Smooth muscle cell (in vitro differentiated cells): ENCODE measurements around the gene SLC2A11. TPM values are rescaled to one million over a fixed set of nuclear protein-coding genes. Genes with fewer than 3 reads are reported as not detected.

ENCODE experiments used
- DNase-seq: peaks from one replicate; lab custom pipeline; 2025; ENCODE audit not compliant: unreplicated experiment; lab: John Stamatoyannopoulos, UW
- H2AFZ ChIP-seq: fragments of 200-600 bp; sonication (generic); 2 replicates; pipeline ENCODE4 v1.6.0; 2016; ENCODE audit warnings: antibody characterized with exemption, low read depth, mild to moderate bottlenecking
- H3F3A ChIP-seq: fragments of 200-600 bp; sonication (generic); 2 replicates; pipeline ENCODE4 v1.6.0; 2017; ENCODE audit warnings: antibody characterized with exemption, low read depth
- H3K27ac ChIP-seq: fragments of 200-600 bp; sonication (generic); 2 replicates; pipeline ENCODE4 v1.5.1; 2016; ENCODE audit warnings: low read depth, mild to moderate bottlenecking
- H3K27me3 ChIP-seq: fragments of 200-600 bp; sonication (generic); 2 replicates; pipeline ENCODE4 v1.6.1; 2016; ENCODE audit warnings: low read depth, mild to moderate bottlenecking
- H3K36me3 ChIP-seq: fragments of 200-600 bp; sonication (generic); 2 replicates; pipeline ENCODE4 v1.5.1; 2016; ENCODE audit warnings: low read depth
- H3K4me1 ChIP-seq: fragments of 200-600 bp; sonication (generic); 2 replicates; pipeline ENCODE4 v1.5.1; 2016; ENCODE audit warnings: low read depth
- H3K4me2 ChIP-seq: fragments of 200-600 bp; sonication (generic); 2 replicates; pipeline ENCODE4 v1.6.0; 2016; ENCODE audit warnings: mild to moderate bottlenecking
- H3K4me3 ChIP-seq: fragments of 200-600 bp; sonication (generic); 2 replicates; pipeline ENCODE4 v1.5.1; 2016; ENCODE audit warnings: mild to moderate bottlenecking
- H3K79me2 ChIP-seq: fragments of 200-600 bp; sonication (generic); 2 replicates; pipeline ENCODE4 v1.6.0; 2016; ENCODE audit warnings: low read depth, mild to moderate bottlenecking
- H3K9ac ChIP-seq: fragments of 200-600 bp; sonication (generic); 2 replicates; pipeline ENCODE4 v1.6.0; 2016; ENCODE audit warnings: low read depth
- H3K9me3 ChIP-seq: fragments of 200-600 bp; sonication (generic); replicated peaks from 2 replicates; pipeline ENCODE4 v1.5.1; 2016; ENCODE audit warnings: low read depth
- H4K20me1 ChIP-seq: fragments of 200-600 bp; sonication (generic); 2 replicates; pipeline ENCODE4 v1.6.0; 2016; ENCODE audit warnings: low read depth
- WGBS: methylation state at CpG from one replicate; pipeline ENCODE4 v1.1.7; 2016; ENCODE audit warnings: low lambda C conversion rate; 5-methylcytosine and 5-hydroxymethylcytosine counted together
- polyA plus RNA-seq: library from polyadenylated mRNA; unstranded; fragments of >200 nt; fragmentation: Nextera tagmentation; extraction: Ambion mirVana; gene quantifications from 2 replicates; pipeline ENCODE4 v1.2.1, GENCODE V29; 2016
- total RNA-seq: library from RNA; depleted of rRNA; stranded (reverse); fragments of >200 nt; gene quantifications from 2 replicates; pipeline ENCODE4 v1.2.3, GENCODE V29; 2014
- TF ChIP-seq, protein P1 (sequence below): fragments of 200-600 bp; sonication (generic); IDR thresholded peaks from 2 replicates; pipeline ENCODE4 v1.5.1; 2017; ENCODE audit warnings: borderline replicate concordance, mild to moderate bottlenecking, antibody characterized with exemption; ENCODE audit not compliant: insufficient read depth, poor library complexity, severe bottlenecking

The SLC2A11 gene
- total and polyA plus RNA-seq, 2 experiments from 2014 or later: 3.5 to 9.5 TPM

DNA sequence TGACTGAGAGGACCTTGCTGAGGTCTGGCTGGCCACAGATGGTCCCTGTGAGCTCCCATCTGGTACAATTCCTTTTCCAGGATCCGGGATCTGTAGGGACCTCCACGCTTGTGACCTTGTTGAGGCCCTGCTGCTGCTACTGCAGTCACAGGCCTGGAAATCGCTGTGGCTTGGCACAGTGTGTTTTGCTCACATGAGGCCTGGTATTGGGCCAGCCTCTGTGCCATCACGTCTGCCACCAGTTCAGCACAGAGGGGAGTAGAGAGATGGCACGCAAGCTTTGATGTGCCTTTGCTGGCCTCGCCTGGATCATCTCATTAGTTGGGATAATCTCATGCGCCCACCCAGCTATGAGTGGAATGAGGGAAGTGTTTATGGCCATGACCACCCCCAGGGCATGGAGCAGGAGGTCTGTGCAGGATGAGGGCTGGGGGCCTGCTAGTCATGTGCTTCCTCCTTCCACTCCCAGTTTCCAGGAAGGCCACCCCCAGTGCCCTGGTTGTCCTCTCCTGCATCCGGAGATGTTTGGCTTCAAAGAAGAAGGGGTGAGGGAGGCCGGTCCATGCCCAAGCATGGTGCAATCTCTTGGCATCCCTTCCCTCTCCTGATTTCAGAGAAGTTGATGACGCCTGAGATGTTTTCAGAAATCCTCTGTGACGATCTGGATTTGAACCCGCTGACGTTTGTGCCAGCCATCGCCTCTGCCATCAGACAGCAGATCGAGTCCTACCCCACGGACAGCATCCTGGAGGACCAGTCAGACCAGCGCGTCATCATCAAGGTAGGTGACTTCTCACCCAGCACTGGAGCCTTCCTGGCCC lies 41.3 kb upstream of the SLC2A11 start:
- TF ChIP-seq, protein P1, sequence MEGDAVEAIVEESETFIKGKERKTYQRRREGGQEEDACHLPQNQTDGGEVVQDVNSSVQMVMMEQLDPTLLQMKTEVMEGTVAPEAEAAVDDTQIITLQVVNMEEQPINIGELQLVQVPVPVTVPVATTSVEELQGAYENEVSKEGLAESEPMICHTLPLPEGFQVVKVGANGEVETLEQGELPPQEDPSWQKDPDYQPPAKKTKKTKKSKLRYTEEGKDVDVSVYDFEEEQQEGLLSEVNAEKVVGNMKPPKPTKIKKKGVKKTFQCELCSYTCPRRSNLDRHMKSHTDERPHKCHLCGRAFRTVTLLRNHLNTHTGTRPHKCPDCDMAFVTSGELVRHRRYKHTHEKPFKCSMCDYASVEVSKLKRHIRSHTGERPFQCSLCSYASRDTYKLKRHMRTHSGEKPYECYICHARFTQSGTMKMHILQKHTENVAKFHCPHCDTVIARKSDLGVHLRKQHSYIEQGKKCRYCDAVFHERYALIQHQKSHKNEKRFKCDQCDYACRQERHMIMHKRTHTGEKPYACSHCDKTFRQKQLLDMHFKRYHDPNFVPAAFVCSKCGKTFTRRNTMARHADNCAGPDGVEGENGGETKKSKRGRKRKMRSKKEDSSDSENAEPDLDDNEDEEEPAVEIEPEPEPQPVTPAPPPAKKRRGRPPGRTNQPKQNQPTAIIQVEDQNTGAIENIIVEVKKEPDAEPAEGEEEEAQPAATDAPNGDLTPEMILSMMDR: no peak
- H3K36me3 ChIP-seq: peaks cover 4% of the 10 kb centered on the region
- no peak overlapping the region for H2AFZ ChIP-seq
- H3K4me3 ChIP-seq: no peak overlapping the region
- peak overlapping the region; percentile 71 for H3K27ac ChIP-seq
- DNase-seq: no peak
- H3K79me2 ChIP-seq: no peaks in the 10 kb centered on the region
- H3K9me3 ChIP-seq: no peaks in the 10 kb centered on the region
- peaks cover 17% of the 10 kb centered on the region for H3F3A ChIP-seq
- no peak overlapping the region for H3K9ac ChIP-seq
- peak overlapping the region; percentile 66 for H3K4me2 ChIP-seq
- H3K4me1 ChIP-seq: peaks cover 6% of the 10 kb centered on the region
- H4K20me1 ChIP-seq: peaks cover 12% of the 10 kb centered on the region
- 69% methylated on average over 18 of the region's 18 CpGs for WGBS
- no peaks in the 10 kb centered on the region for H3K27me3 ChIP-seq

DNA sequence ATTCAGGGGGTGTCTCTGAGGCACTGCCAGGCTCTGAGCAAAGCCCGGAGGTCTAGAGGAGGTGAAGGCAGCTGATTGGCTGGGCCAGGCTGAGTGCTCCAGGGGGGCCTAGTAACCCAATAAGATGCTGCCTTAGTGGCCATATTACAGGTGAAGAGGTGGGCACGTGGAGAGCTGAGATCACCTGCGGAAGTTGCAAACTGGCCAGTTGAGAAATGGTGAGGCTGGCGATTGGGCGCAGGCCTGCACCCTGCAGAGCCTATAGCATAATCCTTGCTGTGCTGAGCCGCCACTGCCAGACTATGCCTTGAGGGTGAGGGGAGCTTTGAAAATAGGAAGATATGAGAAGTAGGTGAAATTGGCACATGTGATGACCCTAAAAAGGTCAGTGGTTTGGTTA lies 40.5 kb upstream of the SLC2A11 start:
- Histone ChIP-seq H4K20me1 (peaks cover 12% of the 10 kb centered on the region), H3K4me1 (peaks cover 6% of the 10 kb centered on the region), H3K9ac (no peak overlapping the region), H2AFZ (no peak overlapping the region), H3K27me3 (no peaks in the 10 kb centered on the region), H3K4me2 (no peak overlapping the region), H3K36me3 (no peaks in the 10 kb centered on the region), H3K27ac (no peak overlapping the region), H3K79me2 (no peaks in the 10 kb centered on the region), H3F3A (peaks cover 11% of the 10 kb centered on the region), H3K9me3 (no peaks in the 10 kb centered on the region), H3K4me3 (no peak overlapping the region)
- TF ChIP-seq, protein P1: no peak
- no peak for DNase-seq
- WGBS: 97% methylated on average over 6 of the region's 6 CpGs

DNA sequence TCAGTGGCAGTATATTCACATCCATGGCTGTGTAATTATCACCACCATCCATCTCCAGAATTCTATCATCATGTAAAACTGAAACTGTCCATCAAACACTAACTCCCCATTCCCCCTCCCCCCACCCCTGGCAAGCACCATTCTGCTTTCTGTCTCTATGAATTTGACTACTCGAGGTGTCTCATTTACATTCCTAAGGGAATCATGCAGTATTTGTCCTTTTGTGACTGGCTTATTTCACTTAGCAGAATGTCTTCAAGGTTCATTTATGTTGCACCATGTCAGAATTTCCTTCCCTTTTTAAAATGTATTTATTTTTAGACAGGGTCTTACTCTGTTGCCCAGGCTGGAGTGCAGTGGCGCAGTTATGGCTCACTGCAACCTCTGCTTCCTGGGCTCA lies 39.1 kb upstream of the SLC2A11 start:
- Histone ChIP-seq H3K4me2 (no peak overlapping the region), H3K36me3 (no peaks in the 10 kb centered on the region), H3K4me1 (peaks cover 6% of the 10 kb centered on the region), H3K9me3 (no peaks in the 10 kb centered on the region), H3K27ac (no peak overlapping the region), H3K27me3 (no peaks in the 10 kb centered on the region), H3K79me2 (no peaks in the 10 kb centered on the region), H3K9ac (no peak overlapping the region), H4K20me1 (peaks cover 12% of the 10 kb centered on the region), H3F3A (peaks cover 8% of the 10 kb centered on the region), H2AFZ (no peak overlapping the region), H3K4me3 (no peak overlapping the region)
- TF ChIP-seq, protein P1: no peak
- no peak for DNase-seq
- 98% methylated on average over 2 of the region's 2 CpGs for WGBS
